Caco-2 (cell line): ENCODE data around the gene CRYBG1. TPM values are rescaled to one million over a fixed set of nuclear protein-coding genes. Genes with fewer than 3 reads are reported as not detected.

Source experiments
- BruUV-seq: library from RNA; stranded (reverse); fragments of 400-500 nt; replicated peaks from 2 replicates; lab custom pipeline; 2021; lab: Mats Ljungman, UMichigan
- CTCF ChIA-PET: fragments of 300-600 bp; sonication (Branson Sonifier 250); formaldehyde crosslinking; loops from one replicate; lab custom pipeline; 2022; ENCODE audit warnings: antibody characterized with exemption; lab: Charles Lee
- POLR2A ChIA-PET: fragments of 300-600 bp; sonication (Branson Sonifier 250); formaldehyde crosslinking; loops from one replicate; lab custom pipeline; 2022; ENCODE audit warnings: antibody characterized with exemption; lab: Charles Lee
- DNase-seq, 2 experiments: peaks; one replicate each; pipeline versions ENCODE4 v3.0.0 to v3.0.0-alpha.2; 2020 to 2022
- H3K27me3 ChIP-seq: replicated peaks from 2 replicates; pipeline ENCODE4 v1.6.0; 2011; ENCODE audit warnings: low read length; ENCODE audit not compliant: control insufficient read depth, insufficient read depth
- H3K36me3 ChIP-seq: 2 replicates; pipeline ENCODE4 v1.5.1; 2011; ENCODE audit warnings: low read length; ENCODE audit not compliant: control insufficient read depth, insufficient read depth
- H3K4me1 ChIP-seq: fragments of 250-450 bp; sonication (Bioruptor Pico); 2 replicates; pipeline ENCODE4 v1.5.1; 2020; ENCODE audit warnings: mild to moderate bottlenecking
- H3K4me3 ChIP-seq: 2 replicates; pipeline ENCODE4 v1.5.1; 2011; ENCODE audit warnings: low read depth, mild to moderate bottlenecking, control low read depth, low read length
- H3K9me3 ChIP-seq: fragments of 250-450 bp; sonication (Bioruptor Pico); 2 replicates; pipeline ENCODE4 v1.5.1; 2020; ENCODE audit warnings: mild to moderate bottlenecking, moderate library complexity
- H3K27ac Mint-ChIP-seq: one replicate; pipeline ENCODE4 v1.8.0; 2022; ENCODE audit warnings: mixed read lengths; ENCODE audit not compliant: unreplicated experiment
- H3K27me3 Mint-ChIP-seq: one replicate; pipeline ENCODE4 v1.8.0; 2022; ENCODE audit warnings: mixed read lengths; ENCODE audit not compliant: insufficient read depth, unreplicated experiment
- H3K36me3 Mint-ChIP-seq: one replicate; pipeline ENCODE4 v1.8.0; 2022; ENCODE audit warnings: mild to moderate bottlenecking, mixed read lengths; ENCODE audit not compliant: insufficient read depth, unreplicated experiment
- H3K4me1 Mint-ChIP-seq: one replicate; pipeline ENCODE4 v1.8.0; 2022; ENCODE audit warnings: low read depth, mixed read lengths; ENCODE audit not compliant: unreplicated experiment
- H3K4me3 Mint-ChIP-seq: one replicate; pipeline ENCODE4 v1.8.0; 2022; ENCODE audit warnings: mild to moderate bottlenecking, moderate library complexity, mixed read lengths; ENCODE audit not compliant: unreplicated experiment
- H3K9me3 Mint-ChIP-seq: one replicate; pipeline ENCODE4 v1.8.0; 2022; ENCODE audit warnings: mixed read lengths; ENCODE audit not compliant: unreplicated experiment
- CTCF ChIP-seq, 2 experiments: fragments of 200-600 bp in 1 of 2; IDR thresholded peaks; 1 replicate in 1 of 2; 2 replicates in 1 of 2; pipeline versions ENCODE4 v1.5.1 to v1.8.0; 2011 to 2022; ENCODE audit warnings: antibody characterized with exemption in 1 of 2, control low read depth in 1 of 2, inconsistent platforms in 1 of 2, low read depth in 1 of 2, low read length in 1 of 2, mild to moderate bottlenecking in 1 of 2, moderate library complexity in 1 of 2; ENCODE audit not compliant: insufficient read depth in 1 of 2, severe bottlenecking in 1 of 2, unreplicated experiment in 1 of 2
- intact Hi-C: fragments of 100-400 bp; cut with micrococcal nuclease; formaldehyde crosslinking; loops from one replicate; pipeline ENCODE4 v1.10.0; 2022; ENCODE audit not compliant: unreplicated experiment
- total RNA-seq: library from RNA; stranded (reverse); gene quantifications from 2 replicates; pipeline ENCODE4 v1.2.3, GENCODE V29; 2022

CRYBG1 gene
- total RNA-seq, 1 experiment from 2014 or later = 13.2 TPM

GRCh38 chr6:106431405-106431804 lies 70.9 kb downstream of the CRYBG1 start:
- H3K36me3 ChIP-seq = no peaks in the 10 kb centered on the region
- no peak overlapping the region for H3K4me3 ChIP-seq
- Mint-ChIP-seq H3K4me3 (no peak overlapping the region), H3K27ac (no peak overlapping the region), H3K4me1 (no peaks in the 10 kb centered on the region), H3K36me3 (no peaks in the 10 kb centered on the region), H3K9me3 (no peaks in the 10 kb centered on the region), H3K27me3 (no peaks in the 10 kb centered on the region)
- no peaks in the 10 kb centered on the region for H3K9me3 ChIP-seq
- POLR2A ChIA-PET = no interaction called here
- CTCF ChIA-PET = interaction anchor here (0.6 kb wide), 1 partner anchor 116 kb away, joined by 5 read pairs; no protein-coding TSS in a partner anchor
- no TSS peak for BruUV-seq
- H3K4me1 ChIP-seq = no peaks in the 10 kb centered on the region
- no peaks in the 10 kb centered on the region for H3K27me3 ChIP-seq
- TF ChIP-seq CTCF (IDR thresholded peaks at IDR 0.05; ENCODE audit: insufficient read depth in 1 of 2, low read depth in 1 of 2, low read length in 1 of 2, severe bottlenecking in 1 of 2, unreplicated experiment in 1 of 2) = no peak
- no peak for DNase-seq
- intact Hi-C loops = no loop called here

GRCh38 chr6:106431972-106432371 lies 71.5 kb downstream of the CRYBG1 start:
- DNase-seq = no peak
- Mint-ChIP-seq H3K27ac (no peak overlapping the region), H3K4me3 (no peak overlapping the region), H3K9me3 (no peaks in the 10 kb centered on the region), H3K36me3 (no peaks in the 10 kb centered on the region), H3K27me3 (no peaks in the 10 kb centered on the region), H3K4me1 (no peaks in the 10 kb centered on the region)
- TF ChIP-seq CTCF (IDR thresholded peaks at IDR 0.05; ENCODE audit: insufficient read depth in 1 of 2, low read depth in 1 of 2, low read length in 1 of 2, severe bottlenecking in 1 of 2, unreplicated experiment in 1 of 2) = no peak
- no peak overlapping the region for H3K4me3 ChIP-seq
- H3K36me3 ChIP-seq = no peaks in the 10 kb centered on the region
- ChIA-PET CTCF (interaction anchor here (0.6 kb wide), 1 partner anchor 117 kb away, joined by 5 read pairs; no protein-coding TSS in a partner anchor), POLR2A (no interaction called here)
- BruUV-seq = no TSS peak
- H3K27me3 ChIP-seq = no peaks in the 10 kb centered on the region
- intact Hi-C loops = no loop called here
- H3K4me1 ChIP-seq = no peaks in the 10 kb centered on the region
- no peaks in the 10 kb centered on the region for H3K9me3 ChIP-seq

- Mint-ChIP-seq H3K9me3 (no peaks in the 10 kb centered on the region), H3K4me3 (no peak overlapping the region), H3K27me3 (peaks cover 8% of the 10 kb centered on the region), H3K36me3 (no peaks in the 10 kb centered on the region), H3K4me1 (no peaks in the 10 kb centered on the region), H3K27ac (no peak overlapping the region)
- ChIA-PET CTCF (no interaction called here), POLR2A (no interaction called here)
- H3K27me3 ChIP-seq = no peaks in the 10 kb centered on the region
- no peaks in the 10 kb centered on the region for H3K4me1 ChIP-seq
- DNase-seq = no peak
- H3K4me3 ChIP-seq = no peak overlapping the region
- intact Hi-C loops = no loop called here
- TF ChIP-seq CTCF (IDR thresholded peaks at IDR 0.05; ENCODE audit: insufficient read depth in 1 of 2, low read depth in 1 of 2, low read length in 1 of 2, severe bottlenecking in 1 of 2, unreplicated experiment in 1 of 2) = no peak
- no TSS peak for BruUV-seq
- no peaks in the 10 kb centered on the region for H3K9me3 ChIP-seq
- H3K36me3 ChIP-seq = no peaks in the 10 kb centered on the region
Measured at GRCh38 chr6:106434530-106434929, 74.0 kb downstream of the CRYBG1 start.
